Tibial nerve (tissue), 4 donors: ENCODE measurements around the gene CRTC1. TPM values are rescaled to one million over a fixed set of nuclear protein-coding genes. Genes with fewer than 3 reads are reported as not detected.
A peak's percentile ranks its signal among the peaks of the same experiment; 100 is the strongest.

ENCODE experiments used
- DNase-seq, 2 donors: peaks; one replicate each; pipeline ENCODE4 v3.0.0-alpha.2; 2019; ENCODE audit warnings: low spot score in 2 of 2
- H3K27ac ChIP-seq, 4 donors: fragments of 200-600 bp; sonication (generic) in 3 of 4; one replicate each; pipeline ENCODE4 v1.5.1; 2017 to 2019; ENCODE audit warnings: mild to moderate bottlenecking in 1 of 4
- H3K27me3 ChIP-seq, 2 donors: fragments of 200-600 bp; sonication (generic) in 1 of 2; one replicate each; pipeline versions ENCODE4 v1.5.1 to v1.6.0; 2017 to 2019
- H3K36me3 ChIP-seq, 3 donors: fragments of 200-600 bp; sonication (generic); one replicate each; pipeline ENCODE4 v1.5.1; 2018 to 2019
- H3K4me1 ChIP-seq, 4 donors: fragments of 200-600 bp; sonication (generic) in 3 of 4; one replicate each; pipeline ENCODE4 v1.5.1; 2017 to 2019
- H3K4me3 ChIP-seq, 4 donors: fragments of 200-600 bp; sonication (generic) in 3 of 4; one replicate each; pipeline ENCODE4 v1.5.1; 2017 to 2019; ENCODE audit warnings: mild to moderate bottlenecking in 1 of 4, moderate library complexity in 1 of 4
- H3K9me3 ChIP-seq, 4 donors: fragments of 200-600 bp; sonication (generic) in 3 of 4; one replicate each; pipeline ENCODE4 v1.5.1; 2017 to 2019
- CTCF ChIP-seq, 5 experiments: fragments of 200-600 bp in 3 of 5; fragments of 450-650 bp in 2 of 5; sonication (generic) in 3 of 5; IDR thresholded peaks; one replicate each; pipeline ENCODE4 v1.5.1; 2016 to 2019; ENCODE audit warnings: antibody characterized with exemption in 5 of 5, mild to moderate bottlenecking in 3 of 5, moderate library complexity in 2 of 5
- EP300 ChIP-seq, 2 donors: sonication (generic); formaldehyde crosslinking; IDR thresholded peaks; one replicate each; pipeline ENCODE4 v1.6.1; 2017; ENCODE audit warnings: antibody characterized with exemption in 2 of 2, mild to moderate bottlenecking in 1 of 2
- POLR2A ChIP-seq, 2 donors: fragments of 450-650 bp; IDR thresholded peaks; one replicate each; pipeline ENCODE4 v1.6.1; 2017; ENCODE audit warnings: antibody characterized with exemption in 2 of 2, mild to moderate bottlenecking in 2 of 2, moderate library complexity in 2 of 2
- WGBS, 2 donors: methylation state at CpG; one replicate each; pipeline ENCODE4 v1.1.5; 2018; 5-methylcytosine and 5-hydroxymethylcytosine counted together
- total RNA-seq, 4 donors: library from RNA; depleted of rRNA; stranded (reverse); fragments of >200 nt; gene quantifications; one replicate each; pipeline ENCODE4 v1.1.0, GENCODE V29; 2016

CRTC1 gene
- total RNA-seq, 4 donors from 2014 or later: 4.0 to 7.8 (median 6.7) TPM

- H3K27ac ChIP-seq: no peak overlapping the region
- no peaks in the 10 kb centered on the region for H3K4me1 ChIP-seq
- DNase-seq: no peak
- H3K9me3 ChIP-seq: no peaks in the 10 kb centered on the region
- no peak overlapping the region for H3K4me3 ChIP-seq
- 86 to 88% methylated on average over 9 of the region's 9 CpGs for WGBS, 2 donors
- H3K36me3 ChIP-seq: no peaks in the 10 kb centered on the region
- H3K27me3 ChIP-seq: no peaks in the 10 kb centered on the region
- TF ChIP-seq POLR2A (IDR thresholded peaks at IDR 0.05) (no peak), EP300 (IDR thresholded peaks at IDR 0.05) (no peak), CTCF (IDR thresholded peaks at IDR 0.05) (no peak)
Measured at GRCh38 chr19:18817574-18817973, 134.1 kb downstream of the CRTC1 start.

- no peaks in the 10 kb centered on the region for H3K36me3 ChIP-seq
- no peak overlapping the region for H3K4me3 ChIP-seq
- TF ChIP-seq CTCF (IDR thresholded peaks at IDR 0.05) (no peak), EP300 (IDR thresholded peaks at IDR 0.05) (no peak), POLR2A (IDR thresholded peaks at IDR 0.05) (no peak)
- WGBS, 2 donors: 47 to 56% methylated on average over 6 of the region's 6 CpGs
- peaks cover 0 to 17% (median 9%) of the 10 kb centered on the region in 4 donors for H3K4me1 ChIP-seq
- H3K9me3 ChIP-seq: peaks cover 0 to 15% (median 4%) of the 10 kb centered on the region in 4 donors
- H3K27me3 ChIP-seq: no peaks in the 10 kb centered on the region
- no peak for DNase-seq
- no peak overlapping the region for H3K27ac ChIP-seq
Measured at GRCh38 chr19:18828786-18829185, 145.3 kb downstream of the CRTC1 start.

GRCh38 chr19:18830488-18830887 is 147.0 kb downstream of the CRTC1 start:
- Histone ChIP-seq H3K4me1 (peaks cover 0 to 34% (median 17%) of the 10 kb centered on the region in 4 donors), H3K4me3 (no peak overlapping the region), H3K27ac (no peak overlapping the region), H3K27me3 (no peaks in the 10 kb centered on the region), H3K36me3 (peaks cover 0 to 7% (median 0%) of the 10 kb centered on the region in 3 donors), H3K9me3 (peaks cover 0 to 15% (median 4%) of the 10 kb centered on the region in 4 donors)
- DNase-seq: no peak
- WGBS, 2 donors: 79 to 86% methylated on average over 2 of the region's 2 CpGs
- TF ChIP-seq CTCF (IDR thresholded peaks at IDR 0.05) (no peak), POLR2A (IDR thresholded peaks at IDR 0.05) (no peak), EP300 (IDR thresholded peaks at IDR 0.05) (no peak)

GRCh38 chr19:18831524-18832305 is 148.2 kb downstream of the CRTC1 start, which contains the start of gene UPF1:
TSS of gene UPF1 (plus strand) at chr19:18831959. CDS start at chr19:18832210, 251 bp downstream.
- H3K9me3 ChIP-seq: peaks cover 0 to 8% (median 3%) of the 10 kb centered on the region in 4 donors
- peak within 1 kb of the TSS; percentile 81 to 92 (median 86) for H3K27ac ChIP-seq
- peak within 1 kb of the TSS; percentile 51 to 98 (median 88) for H3K4me3 ChIP-seq
- 1% methylated on average over 26 to 30 of the region's 96 CpGs for WGBS, 2 donors
- peaks cover 0 to 7% (median 0%) of the 10 kb centered on the region in 3 donors for H3K36me3 ChIP-seq
- no peaks in the 10 kb centered on the region for H3K27me3 ChIP-seq
- peaks cover 0 to 46% (median 23%) of the 10 kb centered on the region in 4 donors for H3K4me1 ChIP-seq
- peak; percentile 76 to 77 for DNase-seq
- TF ChIP-seq EP300 (IDR thresholded peaks at IDR 0.05) (peak in 1 of 2 donors; percentile 42), CTCF (IDR thresholded peaks at IDR 0.05) (peak in 3 of 5 experiments; percentile 15 to 66 (median 61)), POLR2A (IDR thresholded peaks at IDR 0.05) (peak; percentile 38 to 88)

Other genes with a start within 250 kb of the CRTC1 start
- 10 to 100 TPM; 43.5 to 82.2 (median 52.4) TPM for gene ISYNA1, start 245.5 kb upstream of the CRTC1 start, total RNA-seq
- gene ELL, start 161.6 kb upstream of the CRTC1 start, total RNA-seq: 10 to 100 TPM; 13.8 to 45.9 (median 26.0) TPM
- 100 to 1,000 TPM; 391 to 451 (median 434) TPM for gene FKBP8, start 140.1 kb upstream of the CRTC1 start, total RNA-seq
- gene KXD1, start 125.8 kb upstream of the CRTC1 start, total RNA-seq: 100 to 1,000 TPM; 122 to 298 (median 167) TPM
- 100 to 1,000 TPM; 504 to 826 (median 521) TPM for gene UBA52, start 111.8 kb upstream of the CRTC1 start, total RNA-seq
- gene REX1BD, start 94.9 kb upstream of the CRTC1 start, total RNA-seq: 100 to 1,000 TPM; 186 to 226 (median 210) TPM
- 100 to 1,000 TPM in 1 of 4 donors, 10 to 100 TPM in 3; 27.4 to 115 (median 43.6) TPM for gene CRLF1, start 76.9 kb upstream of the CRTC1 start, total RNA-seq
- gene TMEM59L, start 70.8 kb upstream of the CRTC1 start, total RNA-seq: 10 to 100 TPM in 1 of 4 donors, 1 to 10 TPM in 2, not detected in 1; 3.1 to 12.6 (median 4.2) TPM
- gene KLHL26, start 46.7 kb upstream of the CRTC1 start, total RNA-seq: 10 to 100 TPM; 12.9 to 38.4 (median 15.1) TPM
- 100 to 1,000 TPM in 1 of 4 donors, 10 to 100 TPM in 3; 14.0 to 117 (median 25.3) TPM for gene COMP, start 107.6 kb downstream of the CRTC1 start, total RNA-seq
- gene UPF1, start 148.3 kb downstream of the CRTC1 start, total RNA-seq: 100 to 1,000 TPM in 1 of 4 donors, 10 to 100 TPM in 3; 75.6 to 117 (median 87.9) TPM
- 10 to 100 TPM in 3 of 4 donors, 1 to 10 TPM in 1; 7.0 to 14.9 (median 13.4) TPM for gene CERS1, start 212.5 kb downstream of the CRTC1 start, total RNA-seq
- gene COPE, start 235.7 kb downstream of the CRTC1 start, total RNA-seq: 100 to 1,000 TPM; 151 to 266 (median 183) TPM
- gene DDX49, start 236.0 kb downstream of the CRTC1 start, total RNA-seq: 10 to 100 TPM; 31.8 to 61.2 (median 35.5) TPM